Heart left ventricle (tissue), 13 donors: ENCODE results near the gene GREB1.

Source experiments
- POLR2A ChIP-seq, 2 donors: fragments of 450-650 bp; IDR thresholded peaks; one replicate each; pipeline ENCODE4 v1.6.1; 2017; ENCODE audit warnings: antibody characterized with exemption in 2 of 2, mild to moderate bottlenecking in 2 of 2, moderate library complexity in 2 of 2
- TF ChIP-seq, protein P1 (sequence below), 12 donors: fragments of 200-600 bp; sonication (generic) in 4 of 12; IDR thresholded peaks; one replicate each; pipeline versions ENCODE4 v1.5.0 to v1.8.0; 2018 to 2022; ENCODE audit warnings: antibody characterized with exemption in 12 of 12, mild to moderate bottlenecking in 5 of 12
- donor health status: ischemic (EF 13 %, LVEDD 7.1; RV severe dilation, severe dysfunction).
- donor health status: DM: no; HTN: yes; CAD: no.
- donor health status: DM: no; HTN: no; CAD: no.
- donor health status: ischemic (EF 25% LVEDD 6.9; RV normal size, moderate dysfunction).
- donor health status: ischemic (EF 25% LVEDD 5.7; RV mildly dilated, moderate dysfunction).
- donor health status: ischemic (EF 35%, LVEDD 5.7; RV mildly dilated, moderate dysfunction).
- donor health status: nonischemic (EF 11% LVEDD 7.7; RV severe dilation, severe dysfunction).
- donor health status: DM: yes; HTN: yes; CAD: no.
- donor health status: PGD.
- donor health status: ischemic (EF 29% LVEDD 5.4; RV normal size, mild dysfunction).
- donor health status: nonischemic (EF 23%, LVEDD 6.1; RV moderate dilation, normal function).

DNA sequence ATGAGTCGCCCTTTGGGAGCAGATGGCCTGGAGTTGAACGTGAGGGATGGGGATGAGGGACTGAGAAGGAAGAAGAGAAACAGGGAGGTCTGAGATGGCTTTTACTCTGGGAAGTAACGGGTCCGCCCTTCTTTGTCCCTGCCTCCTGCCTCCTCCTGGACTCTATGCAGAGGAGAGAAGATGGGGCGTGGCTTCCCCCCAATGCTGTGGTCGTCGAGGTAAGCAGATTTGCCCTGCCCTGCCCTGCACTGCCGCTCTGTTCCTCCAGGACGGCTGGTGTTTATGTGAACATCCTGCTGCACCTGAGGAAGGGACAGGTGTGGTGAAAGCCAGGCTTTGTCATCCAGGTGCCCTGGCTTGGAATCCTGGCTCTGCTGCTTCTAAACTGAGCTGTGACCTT, 149.6 kb downstream of the GREB1 start:
- TF ChIP-seq, protein P1, sequence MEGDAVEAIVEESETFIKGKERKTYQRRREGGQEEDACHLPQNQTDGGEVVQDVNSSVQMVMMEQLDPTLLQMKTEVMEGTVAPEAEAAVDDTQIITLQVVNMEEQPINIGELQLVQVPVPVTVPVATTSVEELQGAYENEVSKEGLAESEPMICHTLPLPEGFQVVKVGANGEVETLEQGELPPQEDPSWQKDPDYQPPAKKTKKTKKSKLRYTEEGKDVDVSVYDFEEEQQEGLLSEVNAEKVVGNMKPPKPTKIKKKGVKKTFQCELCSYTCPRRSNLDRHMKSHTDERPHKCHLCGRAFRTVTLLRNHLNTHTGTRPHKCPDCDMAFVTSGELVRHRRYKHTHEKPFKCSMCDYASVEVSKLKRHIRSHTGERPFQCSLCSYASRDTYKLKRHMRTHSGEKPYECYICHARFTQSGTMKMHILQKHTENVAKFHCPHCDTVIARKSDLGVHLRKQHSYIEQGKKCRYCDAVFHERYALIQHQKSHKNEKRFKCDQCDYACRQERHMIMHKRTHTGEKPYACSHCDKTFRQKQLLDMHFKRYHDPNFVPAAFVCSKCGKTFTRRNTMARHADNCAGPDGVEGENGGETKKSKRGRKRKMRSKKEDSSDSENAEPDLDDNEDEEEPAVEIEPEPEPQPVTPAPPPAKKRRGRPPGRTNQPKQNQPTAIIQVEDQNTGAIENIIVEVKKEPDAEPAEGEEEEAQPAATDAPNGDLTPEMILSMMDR (IDR thresholded peaks at IDR 0.05), result no peak
- no peak for TF ChIP-seq POLR2A (IDR thresholded peaks at IDR 0.05)
